ENCODE measurements around the gene SMG6.
"Not testable (repeated sequence)": the region's sequence is repeated elsewhere in the genome, so short reads cannot be mapped to it uniquely, and the experiment has no call there.

SMG6 gene

DNA sequence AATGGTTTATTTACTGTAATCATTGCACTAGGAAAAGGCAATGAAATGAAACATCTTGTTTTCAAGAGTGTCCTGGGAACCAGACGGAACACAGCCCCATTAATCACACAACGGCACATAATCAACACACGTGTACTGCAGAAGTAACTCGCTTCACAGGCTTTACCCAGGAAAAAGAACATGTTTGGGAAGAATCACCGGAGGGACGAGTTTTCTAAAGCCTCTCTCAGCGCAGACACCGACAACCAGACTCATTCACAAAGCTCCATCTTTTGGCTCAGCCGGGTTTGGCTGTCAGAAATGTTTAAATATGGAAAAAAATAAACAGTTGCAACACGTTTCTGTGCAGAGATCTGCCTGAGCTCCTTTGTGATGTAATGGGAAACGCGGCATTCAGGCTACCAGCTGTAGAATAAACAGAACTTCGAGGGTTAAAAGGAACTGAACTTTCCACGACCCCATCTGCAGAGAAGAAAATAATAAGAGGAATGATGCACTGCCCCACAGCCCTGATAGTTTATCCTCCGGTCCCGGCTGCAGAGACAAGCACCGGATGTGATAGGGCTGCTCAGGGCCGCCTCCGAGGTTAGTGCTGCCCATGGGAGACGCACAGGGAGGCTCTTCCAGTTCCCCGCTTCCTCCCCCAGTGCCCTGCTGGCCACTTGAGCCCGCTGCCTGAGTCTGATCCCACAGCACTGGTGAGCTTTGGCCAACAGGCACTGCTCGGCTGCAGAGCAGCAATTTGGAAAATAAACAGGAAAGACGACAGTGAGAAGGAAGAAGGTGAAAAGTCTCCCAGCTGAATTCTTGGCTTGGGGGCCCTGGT, 128.9 kb downstream of the SMG6 start:
- no peak for DNase-seq

DNA sequence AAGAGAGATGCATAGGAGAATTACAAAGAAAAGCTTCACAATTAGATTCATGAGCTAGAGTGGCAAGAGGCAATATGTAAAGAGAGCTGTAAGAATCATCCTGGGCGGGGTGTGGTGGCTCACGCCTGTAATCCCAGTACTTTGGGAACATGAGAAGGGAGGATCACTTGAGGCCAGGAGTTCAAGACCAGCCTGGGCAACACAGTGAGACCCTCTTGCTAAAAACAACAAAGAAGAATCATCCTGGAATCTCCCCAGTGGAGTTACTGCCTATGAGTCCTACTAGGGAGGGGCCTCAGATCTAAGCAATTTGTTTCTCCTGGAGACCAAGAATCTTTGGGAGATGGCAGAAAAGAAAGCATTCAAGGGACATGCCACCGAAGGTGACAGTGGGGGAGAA, 129.6 kb downstream of the SMG6 start:
- no peak for DNase-seq

DNA sequence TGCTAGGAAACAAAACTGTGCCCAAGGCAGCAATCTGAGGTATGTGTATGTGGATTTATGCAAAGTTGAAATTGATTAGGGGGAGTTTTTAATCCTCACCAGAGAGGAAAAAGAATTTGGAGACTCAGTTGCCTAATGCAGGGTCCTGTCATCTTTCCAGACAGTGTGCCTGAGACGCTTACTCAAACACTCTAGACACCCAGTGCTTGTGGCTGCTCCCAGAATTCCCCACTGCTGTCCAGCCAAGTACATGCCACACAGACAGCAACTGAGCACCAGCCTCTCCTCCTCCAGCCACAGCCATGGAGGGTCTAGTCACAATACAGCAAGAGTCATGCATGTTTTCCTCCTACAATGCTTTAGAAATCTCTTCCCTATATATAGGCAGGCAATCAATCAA, 130.6 kb downstream of the SMG6 start:
- DNase-seq = no peak

DNA sequence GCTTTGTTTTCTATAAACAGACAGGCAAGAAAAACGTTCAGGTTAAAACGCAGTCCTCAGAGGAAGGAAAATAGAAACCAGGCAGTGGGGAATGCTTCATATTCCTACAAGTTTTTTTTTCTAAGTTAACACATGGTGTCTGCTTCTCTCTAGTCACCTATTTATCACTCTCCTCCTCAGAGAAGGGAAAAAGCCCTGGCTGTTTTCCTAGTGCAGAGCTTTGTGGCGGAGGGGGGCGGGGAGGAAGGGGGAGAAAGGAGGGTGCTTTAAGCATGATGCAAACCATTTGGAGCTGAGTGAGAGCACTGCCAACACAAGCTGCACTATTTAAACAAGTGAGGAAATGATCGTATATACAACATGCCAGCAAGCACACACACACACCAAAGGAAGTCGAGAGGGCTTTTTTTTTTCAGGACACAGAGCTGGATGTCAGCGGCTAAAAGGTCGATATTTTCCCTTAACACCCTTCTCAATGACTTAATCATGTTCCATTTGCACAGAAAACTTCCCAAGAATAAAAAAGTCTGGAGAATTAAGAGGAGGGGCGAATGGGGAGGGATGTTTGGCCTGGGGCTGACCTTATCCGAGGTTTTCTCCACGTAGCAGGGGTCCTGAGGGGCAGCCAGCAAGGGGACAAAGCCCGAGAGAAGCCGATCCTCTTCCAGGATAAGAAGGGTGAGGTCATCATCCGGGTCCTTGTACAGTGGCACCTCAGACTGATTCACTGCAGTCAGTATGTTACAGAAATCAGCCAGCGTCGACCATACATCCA, 131.3 kb downstream of the SMG6 start:
- DNase-seq = no peak

DNA sequence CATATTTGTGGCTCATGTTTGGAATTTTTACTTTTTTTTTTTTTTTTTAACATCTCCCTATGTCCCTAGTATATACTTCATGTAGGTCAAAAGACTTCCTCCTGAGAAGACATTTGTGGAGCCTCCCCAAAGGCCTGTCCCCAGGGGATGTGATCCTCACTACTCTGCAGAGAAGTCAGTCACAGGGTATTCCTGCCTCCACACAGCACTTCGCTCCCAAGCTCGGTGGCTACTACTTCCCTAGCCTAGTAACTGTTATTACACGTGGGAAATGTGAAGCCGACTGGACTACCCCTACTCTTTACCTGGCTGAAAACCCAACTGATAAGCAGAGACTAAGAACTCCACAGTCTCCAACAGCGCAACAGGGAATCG, 131.9 kb downstream of the SMG6 start:
- no peak for DNase-seq

DNA sequence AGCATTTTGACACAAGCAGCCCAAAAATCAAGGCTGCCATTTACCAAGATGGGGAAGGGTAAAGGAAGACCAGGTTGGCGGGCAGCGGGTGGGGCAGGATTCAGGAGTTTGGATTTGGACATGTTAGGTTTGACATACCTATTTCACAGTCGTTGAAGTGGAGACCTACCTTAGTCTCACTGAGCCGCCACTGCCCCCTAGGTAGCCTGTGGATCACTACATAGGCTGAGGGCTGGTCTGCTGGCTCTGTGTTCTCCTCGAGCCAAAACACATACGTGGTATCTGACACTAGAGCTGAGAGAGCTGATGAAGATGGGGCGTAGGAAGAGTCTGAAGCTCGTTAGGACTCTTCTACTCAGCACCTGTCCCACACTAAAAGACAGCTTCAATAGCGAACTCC, 133.6 kb downstream of the SMG6 start:
- DNase-seq = peak; percentile 41

DNA sequence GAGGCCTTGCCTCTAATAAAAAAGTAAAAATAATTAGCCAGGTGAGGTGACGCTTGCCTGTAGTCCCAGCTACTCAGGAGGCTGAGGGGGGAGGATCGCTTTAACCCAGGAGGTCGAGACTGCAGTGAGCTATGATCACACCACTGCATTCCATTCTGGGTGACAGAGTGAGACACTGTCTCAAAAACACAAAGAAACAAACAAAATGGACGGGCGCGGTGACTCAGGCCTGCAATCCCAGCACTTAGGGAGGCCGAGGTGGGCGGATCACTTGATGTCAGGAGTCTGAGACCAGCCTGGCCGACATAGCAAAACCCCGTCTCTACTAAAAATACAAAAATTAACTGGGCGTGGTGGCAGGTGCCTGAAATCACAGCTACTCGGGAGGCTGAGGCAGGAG, 137.9 kb downstream of the SMG6 start:
- DNase-seq = not testable (repeated sequence)

DNA sequence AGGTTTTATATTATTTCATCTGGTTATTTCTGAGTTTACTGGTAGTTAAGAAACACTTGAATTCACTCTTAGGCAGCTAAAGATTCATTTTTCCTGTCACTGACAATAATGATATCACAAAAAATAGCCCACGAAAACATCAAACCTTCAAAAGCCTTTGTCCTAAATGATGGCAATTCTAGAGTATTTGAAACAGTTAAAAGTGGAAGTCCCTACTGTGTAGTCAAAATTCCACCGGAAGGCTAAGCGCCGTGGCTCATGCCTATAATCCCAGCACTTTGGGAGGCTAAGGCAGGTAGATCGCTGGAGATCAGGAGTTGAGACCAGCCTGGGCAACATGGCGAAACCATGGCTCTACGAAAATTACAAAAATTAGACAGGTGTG, 145.2 kb downstream of the SMG6 start:
- DNase-seq = no peak

DNA sequence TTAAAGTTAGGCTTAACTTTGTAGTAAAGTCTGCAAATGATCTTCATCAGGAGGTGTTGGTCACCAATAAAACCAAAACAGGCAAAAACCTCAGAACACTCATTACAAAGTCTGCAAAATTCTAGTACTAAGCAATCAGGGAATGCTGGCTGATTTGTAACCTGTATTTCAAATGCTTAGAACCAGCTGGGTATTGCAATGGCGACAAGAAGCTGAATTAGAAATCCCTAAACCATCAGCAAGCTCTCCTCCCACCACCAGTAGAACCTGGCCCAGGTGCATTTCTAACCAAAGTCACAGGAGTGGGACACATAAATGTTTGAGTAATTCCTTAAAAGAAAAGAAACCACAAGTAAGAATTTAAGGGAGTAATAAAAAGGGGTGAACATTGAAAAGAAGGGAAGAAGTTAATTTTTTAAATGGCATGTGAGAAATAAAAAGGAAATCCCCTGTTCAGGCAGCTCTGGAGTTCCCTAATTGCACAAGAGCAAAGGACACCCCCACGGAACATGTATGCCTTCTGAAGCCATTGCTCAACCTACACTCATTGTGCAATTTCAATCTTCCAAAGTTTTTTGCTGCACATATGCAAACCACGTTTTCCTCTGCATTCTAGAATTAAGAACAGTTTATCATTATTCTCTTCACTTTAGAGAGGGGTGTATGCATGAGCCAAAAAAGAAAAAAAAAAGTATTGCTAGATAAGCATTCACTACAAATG, 145.8 kb downstream of the SMG6 start:
- no peak for DNase-seq

DNA sequence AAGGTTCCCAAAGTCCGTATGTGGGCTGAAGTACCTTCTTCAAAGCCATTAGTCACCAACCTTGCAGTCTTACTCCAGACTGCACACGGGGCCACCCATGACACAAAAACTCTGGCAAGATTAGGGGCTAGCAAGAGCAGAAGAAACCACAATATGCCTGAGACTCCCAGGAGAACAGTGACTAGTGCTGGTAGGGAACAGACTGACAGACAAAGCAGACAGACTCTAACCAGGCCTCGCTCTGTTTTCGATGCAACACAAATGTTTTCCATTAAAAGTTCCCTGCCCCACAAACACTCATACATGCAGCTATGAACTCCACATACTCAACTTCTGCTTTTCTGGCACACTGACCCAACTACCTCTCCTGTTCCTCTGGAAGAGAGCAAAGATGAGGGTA, 146.5 kb downstream of the SMG6 start:
- DNase-seq = no peak

DNA sequence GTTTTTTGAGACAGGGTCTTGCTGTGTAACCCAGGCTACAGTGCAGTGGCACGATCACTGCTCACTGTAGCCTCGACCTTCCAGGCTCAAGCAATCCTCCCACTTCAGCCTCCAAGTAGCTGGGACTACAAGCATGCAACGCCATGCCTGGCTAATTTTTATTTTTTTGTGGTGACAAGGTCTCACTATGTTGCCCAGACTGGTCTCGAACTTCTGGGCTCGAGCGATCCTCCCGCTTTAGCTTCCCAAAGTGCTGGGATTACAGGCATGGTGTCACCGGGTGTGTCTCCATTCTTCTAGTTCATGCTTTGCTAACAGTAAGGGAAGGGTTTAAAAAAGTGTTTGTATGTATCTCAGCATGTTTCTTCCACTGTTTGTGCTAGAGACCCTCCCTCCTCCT, 146.9 kb downstream of the SMG6 start:
- no peak for DNase-seq

DNA sequence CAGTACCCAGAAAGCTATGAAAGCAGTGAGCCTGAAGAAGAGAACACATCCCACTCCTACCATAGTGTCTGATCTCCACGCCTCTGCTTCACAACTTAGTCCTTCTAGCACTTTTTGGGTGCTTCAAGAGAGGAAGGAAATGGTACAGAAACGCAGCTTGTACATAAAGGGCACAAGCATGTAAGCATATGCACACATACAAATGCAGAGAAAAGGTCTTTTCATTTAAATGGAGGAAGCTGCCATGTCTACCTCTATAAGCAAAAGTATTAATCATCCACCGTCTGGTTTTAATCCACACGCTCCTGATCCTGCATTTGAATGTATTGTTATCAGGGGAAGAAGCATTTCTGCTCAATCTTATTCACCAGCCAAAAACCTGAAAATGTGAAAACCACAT, 148.0 kb downstream of the SMG6 start:
- no peak for DNase-seq

DNA sequence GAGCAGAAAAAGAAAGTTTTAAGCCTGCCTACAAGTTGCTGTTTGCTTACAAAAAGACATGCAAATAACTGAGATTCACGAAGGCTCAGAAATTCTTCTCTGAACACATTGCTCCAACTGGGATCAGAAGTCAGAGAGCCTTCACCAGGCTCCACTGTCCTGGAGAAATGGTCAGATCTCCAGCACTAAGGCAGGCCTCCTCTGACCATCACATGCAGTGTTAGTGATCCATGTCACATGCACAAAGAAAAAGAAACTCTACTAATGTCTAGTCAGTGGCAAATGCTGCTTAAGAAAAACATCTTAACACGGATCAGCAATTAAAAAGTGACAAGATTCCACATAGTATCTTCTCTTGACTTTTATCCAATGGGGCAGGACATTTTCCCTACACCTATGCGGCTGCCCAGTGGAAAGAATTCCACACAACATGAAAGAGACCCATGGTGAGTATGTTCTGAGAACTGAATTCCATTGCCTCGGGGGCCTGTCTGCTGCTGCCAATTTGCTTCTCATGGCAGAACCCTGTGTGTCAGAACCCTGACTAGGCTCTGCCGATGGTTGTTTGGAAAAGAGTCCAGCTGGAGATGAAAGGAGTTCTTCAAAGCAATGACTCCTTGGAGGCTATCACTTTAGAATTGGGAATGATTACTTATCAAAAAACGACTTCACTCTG, 152.1 kb downstream of the SMG6 start:
- no peak for DNase-seq

DNA sequence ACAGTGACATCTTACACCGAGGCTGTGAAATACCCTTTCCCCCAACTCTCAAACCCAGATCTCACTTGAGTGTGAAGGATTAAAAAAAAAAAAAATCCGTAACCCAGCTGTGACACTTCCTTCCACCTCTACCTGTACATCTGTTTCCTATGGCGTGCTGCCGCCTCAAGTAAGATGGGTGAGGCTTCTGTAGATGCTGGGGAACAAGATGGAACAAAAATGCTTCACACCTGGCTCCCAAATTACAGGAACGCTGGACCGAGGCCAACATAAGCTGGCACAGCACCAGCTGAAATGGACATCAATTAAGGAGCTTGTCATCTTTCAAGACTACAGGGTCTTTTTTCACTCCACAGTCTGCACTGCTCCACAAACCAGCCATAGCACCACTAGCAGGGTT, 152.8 kb downstream of the SMG6 start:
- DNase-seq = no peak

DNA sequence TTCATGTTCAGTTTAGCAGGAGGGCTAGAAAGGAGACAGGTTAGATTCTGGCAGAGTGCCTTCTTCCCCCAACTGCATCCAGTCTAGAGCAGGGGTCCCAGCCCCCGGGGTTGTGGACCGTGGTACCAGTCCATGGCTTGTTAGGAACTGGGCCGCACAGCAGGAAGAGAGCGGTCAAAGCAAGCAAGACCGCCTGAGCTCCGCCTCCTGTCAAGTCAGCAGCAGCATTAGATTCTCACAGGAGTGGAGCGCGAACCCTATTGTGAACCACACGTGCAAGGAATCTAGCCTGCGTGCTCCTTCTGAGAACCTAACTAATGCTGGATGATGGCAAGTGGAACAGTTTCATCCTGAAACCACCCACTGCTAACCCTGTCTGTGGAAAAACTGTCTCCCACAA, 153.7 kb downstream of the SMG6 start:
- no peak for DNase-seq

DNA sequence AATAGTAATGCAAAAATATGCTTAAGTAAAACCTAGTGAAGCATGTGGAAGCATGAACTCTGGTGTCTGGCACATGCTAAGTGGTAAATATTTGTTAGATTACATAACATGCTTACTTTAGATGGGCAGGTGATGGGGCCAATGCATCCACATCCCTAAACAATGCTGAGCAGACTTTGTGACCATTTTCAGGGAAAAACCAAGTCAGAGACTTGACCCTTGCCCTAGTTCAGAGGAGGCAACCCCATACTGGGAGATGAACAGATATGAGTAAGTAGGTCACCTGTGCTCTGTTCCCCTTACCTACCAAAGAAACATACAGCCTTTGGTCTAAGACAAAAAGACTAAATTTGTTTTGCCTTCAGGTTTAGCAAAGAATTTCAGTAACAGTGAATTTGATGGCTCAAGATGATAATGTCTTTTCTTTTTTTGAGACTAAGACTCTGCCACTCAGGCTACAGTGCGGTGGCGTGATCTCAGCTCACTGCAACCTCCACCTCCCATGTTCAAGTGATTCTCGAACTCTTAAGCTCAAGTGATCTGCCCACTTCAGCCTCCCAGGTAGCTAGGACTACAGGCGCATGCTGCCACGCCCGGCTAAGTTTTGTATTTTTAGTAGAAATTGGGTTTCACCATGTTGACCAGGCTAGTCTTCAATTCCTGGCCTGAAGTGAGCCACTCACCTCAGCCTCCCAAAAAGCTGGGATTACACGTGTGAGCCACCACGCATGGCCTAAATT, 157.3 kb downstream of the SMG6 start:
- DNase-seq = no peak

DNA sequence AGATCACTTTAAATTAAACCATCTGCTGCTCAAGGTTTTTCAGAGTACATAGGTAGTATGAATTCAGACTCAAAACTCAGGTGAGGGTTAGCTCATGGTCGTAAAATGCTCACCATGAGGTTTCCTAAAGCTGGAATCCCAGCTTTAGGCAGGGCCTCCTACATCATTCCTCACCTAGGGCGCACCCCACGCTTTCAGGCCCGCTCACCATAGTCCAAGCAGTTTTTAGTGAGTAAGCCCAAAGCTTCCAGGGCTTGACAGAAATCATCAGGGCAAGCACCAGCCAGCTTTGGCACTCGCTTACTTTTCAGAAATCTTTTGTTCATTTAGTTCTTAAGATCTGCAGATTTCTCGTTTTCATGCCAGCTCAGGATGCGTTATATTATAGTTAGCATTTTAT, 158.9 kb downstream of the SMG6 start:
- DNase-seq = no peak

DNA sequence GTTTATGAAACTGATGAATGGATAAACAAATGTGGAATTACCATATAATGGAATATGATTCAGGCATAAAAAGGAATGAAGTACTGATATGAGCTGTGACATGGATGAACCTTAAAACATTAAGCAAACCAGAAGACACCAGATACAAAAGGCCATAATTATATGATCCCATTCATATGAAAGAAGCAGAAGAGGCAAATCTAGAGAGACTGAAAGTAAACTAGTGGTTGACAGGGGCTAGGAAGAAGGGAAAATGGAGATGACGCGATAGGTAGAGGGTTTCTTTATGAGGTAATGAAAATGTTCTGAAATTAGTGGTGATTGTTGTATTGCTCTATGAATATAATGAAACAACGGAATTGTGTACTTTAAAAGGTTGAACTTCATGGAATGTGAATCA, 160.3 kb downstream of the SMG6 start:
- DNase-seq = no peak

DNA sequence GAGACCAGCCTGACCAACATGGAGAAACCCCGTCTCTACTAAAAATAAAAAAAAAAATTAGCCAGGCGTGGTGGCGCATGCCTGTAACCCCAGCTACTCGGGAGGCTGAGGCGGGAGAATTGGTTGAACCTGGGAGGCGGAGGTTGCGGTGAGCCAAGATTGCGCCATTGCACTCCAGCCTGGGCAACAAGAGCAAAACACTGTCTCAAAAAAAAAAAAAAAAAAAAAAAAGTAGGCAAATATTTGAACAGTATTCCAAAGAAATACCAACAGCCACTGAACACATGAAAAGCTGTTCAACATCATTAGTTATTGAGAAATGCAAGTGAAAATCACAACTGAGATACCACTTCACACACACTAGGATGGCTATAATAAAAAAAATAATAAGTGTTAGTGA, 160.9 kb downstream of the SMG6 start:
- DNase-seq = not testable (repeated sequence)

DNA sequence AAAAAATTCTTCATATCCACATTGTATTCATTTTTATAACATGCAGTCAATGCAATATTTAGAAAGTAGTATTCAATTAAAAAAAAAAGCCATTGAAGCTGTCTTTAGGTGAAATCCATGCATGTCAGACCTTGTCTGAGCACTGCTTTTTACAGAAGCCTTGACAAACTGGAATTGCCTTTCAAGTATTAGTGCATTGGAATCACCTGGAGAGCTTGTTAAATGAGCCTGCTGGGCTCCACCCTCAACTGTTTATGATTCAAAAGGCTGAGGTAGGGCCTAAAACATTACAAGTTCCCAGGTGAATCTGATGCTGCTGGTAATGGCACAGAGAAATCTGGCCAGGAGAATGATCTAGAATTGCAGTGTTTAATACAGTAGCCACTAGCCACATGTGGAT, 162.9 kb downstream of the SMG6 start:
- no peak for DNase-seq

DNA sequence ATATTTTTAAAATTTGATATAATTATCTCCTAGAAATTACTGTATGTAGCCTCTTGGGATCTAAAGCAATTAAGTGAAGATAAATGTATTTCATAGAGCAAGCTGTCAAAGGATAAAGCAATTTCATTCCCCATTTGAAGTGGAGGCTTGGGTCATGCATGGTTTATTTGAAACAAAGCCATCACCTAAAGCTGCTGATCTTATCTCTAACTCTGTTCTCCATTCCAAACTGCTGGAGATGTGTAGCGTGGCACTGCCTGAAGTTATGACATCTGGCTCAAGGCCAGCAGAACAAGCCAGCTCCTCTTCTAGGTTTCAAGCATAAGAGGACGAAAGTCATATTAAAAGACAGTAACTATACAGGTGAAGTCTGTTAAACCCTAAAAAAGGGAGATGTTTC, 164.8 kb downstream of the SMG6 start:
- no peak for DNase-seq

DNA sequence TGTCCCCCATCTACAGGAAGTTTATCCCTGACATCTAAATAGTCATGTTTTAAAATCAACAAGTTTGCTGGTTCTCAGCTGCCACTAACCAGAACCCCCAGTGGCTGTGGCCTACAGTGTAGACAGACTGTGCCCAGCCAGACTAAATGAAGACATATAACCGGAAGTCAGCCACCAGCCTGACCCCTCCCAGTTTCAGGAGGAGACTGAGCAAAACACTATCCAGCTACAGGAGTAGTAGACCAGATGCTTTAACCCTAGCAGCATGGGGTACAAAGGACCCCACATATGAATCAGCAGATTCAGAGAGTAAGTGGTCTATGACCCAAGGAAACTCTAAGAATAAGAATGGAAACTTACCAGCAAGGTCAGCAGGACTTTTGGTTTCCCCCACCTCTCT, 165.3 kb downstream of the SMG6 start:
- peak; percentile 8 for DNase-seq
